Activated CD8-positive, alpha-beta memory T cell treated with anti-CD3 and anti-CD28 coated beads, Interleukin-2, amount 50 U/mL, for 1 hour (primary cell): ENCODE results near the gene GABRG3.

ENCODE experiments used
- DNase-seq: peaks from one replicate; pipeline ENCODE4 v3.0.0-alpha.2; 2020; ENCODE audit errors: extremely low read depth

GABRG3 gene

DNA sequence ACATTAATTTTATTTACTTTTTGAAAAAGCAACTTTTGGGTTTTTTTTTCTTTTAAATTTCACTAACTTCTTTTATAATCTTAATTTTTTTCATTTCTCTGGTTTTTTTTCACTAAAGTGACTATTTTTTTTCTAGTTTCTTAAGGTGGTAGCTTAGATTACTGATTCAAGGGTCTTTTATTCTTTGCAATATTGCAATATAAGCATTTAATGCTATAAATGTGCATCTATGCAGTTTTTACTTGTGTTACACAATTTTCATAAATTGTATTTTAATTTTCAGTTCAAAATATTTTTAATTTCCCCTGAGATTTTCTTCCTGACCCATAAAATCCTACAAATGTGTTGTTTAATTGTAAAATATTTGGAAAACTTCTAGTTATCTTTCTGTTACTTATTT is 535.8 kb downstream of the GABRG3 start:
- DNase-seq, result no peak

DNA sequence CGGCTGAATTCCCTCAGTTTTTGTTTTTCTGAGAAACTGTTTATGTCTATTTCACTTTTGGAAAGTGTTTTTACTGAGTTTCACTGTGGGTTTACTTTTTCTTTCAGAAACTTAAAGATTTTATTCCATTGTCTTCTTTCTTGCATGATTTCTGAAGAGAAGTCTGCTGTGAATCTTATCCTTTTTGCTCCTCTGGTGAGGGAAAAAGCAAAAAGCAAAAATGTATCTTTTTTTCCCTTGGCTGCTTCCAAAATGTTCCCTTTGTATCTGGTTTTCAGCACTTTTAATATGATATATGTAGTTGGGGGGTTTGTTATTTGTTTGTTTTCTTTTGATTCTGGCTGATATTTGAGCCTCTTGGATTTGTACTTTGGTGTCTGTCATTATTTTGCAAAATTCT is 538.0 kb downstream of the GABRG3 start:
- DNase-seq, result no peak

GRCh38 chr15:27512281-27513001 is 541.5 kb downstream of the GABRG3 start:
- DNase-seq, result no peak

GRCh38 chr15:27514526-27514925 is 543.5 kb downstream of the GABRG3 start:
- DNase-seq, result no peak

DNA sequence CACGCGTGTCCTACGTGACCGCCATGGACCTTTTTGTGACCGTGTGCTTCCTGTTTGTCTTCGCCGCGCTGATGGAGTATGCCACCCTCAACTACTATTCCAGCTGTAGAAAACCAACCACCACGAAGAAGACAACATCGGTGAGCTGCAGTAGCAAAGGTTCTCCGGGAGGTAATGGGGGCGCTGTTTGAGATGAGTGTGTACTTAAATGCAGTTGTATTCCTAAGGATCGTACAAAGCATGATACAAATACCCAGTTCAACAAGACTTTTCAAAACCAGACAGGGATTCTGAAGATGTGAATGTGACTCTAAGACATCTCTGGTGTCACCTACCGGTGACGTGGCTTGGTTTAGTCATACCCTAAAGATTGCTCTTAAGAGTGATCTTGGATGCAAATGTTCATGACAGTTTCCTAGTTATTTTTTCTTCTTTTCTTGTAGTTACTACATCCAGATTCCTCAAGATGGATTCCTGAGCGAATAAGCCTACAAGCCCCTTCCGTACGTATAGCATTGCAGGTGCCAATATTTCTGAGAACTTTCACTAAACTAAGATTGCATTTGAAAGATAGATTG is 556.6 kb downstream of the GABRG3 start:
- no peak for DNase-seq

DNA sequence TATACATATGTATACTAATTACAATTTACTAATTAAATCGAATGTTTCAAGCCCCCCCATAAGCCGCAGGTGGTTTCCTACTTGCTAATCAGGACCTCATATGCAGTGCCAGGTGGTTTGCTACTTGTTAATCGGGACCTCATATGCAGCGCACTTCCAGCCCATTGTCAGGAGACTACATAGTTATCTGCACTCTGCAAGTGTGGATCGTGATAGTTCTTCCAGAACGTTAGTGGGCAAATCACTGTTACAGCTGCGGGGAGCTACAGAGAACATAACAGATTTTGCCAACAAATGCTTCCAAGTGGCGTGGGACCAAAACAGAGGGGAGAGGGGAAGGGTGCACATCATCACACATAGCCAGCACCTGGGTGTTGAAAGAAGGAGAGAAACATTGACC is 558.4 kb downstream of the GABRG3 start:
- DNase-seq, result no peak

DNA sequence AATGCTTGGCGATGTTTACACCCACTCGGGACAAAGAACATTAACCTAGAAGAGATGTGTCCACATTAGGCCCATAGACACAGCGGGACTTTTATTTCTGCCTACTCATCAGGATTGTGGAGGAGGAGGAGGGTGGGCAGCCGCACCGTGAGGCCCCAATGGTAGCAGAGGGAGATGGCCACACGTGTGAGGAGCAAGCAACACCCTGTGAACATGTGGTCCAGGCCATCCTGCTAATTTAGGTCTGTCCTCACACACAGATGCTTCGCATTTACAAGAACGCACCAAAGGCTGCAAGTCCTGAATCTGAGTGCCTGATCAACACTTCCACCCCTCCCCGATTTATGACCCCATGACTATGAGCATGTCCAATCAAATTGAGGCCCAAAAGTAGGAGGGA is 560.0 kb downstream of the GABRG3 start:
- DNase-seq, result no peak

GRCh38 chr15:27532358-27532757 is 561.4 kb downstream of the GABRG3 start:
- DNase-seq, result no peak

DNA sequence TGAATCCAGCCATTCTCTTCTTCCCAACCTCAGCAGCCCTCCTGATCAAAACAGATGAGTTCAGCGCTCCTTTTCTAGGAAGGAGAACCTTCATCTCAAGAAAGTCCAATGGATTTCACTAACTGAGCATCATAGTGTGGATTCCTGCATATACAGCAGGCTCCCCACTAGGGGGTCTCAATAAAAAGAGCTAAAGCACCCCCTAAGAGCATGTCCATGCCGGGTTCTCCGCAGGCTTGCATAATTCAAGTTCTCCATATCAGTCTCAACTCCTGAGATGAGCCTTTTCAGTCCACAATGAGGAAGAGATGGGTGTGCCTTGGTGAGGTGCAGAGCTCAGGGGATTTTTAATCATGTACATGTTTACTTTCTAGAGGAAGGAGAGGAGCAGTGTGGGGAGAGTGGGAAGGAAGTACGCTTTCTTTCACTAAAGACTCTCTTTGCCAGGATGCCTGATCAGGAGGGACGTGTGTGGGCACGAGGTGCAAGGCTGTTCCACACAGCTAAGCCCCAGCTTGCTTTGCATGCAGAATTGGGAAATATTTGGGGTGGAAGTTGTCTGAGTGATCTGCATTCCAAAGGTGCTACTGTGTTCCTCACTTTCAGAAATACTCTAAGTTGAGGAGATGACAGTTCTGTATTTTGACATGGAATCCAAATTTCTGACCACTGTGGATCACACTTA is 564.6 kb downstream of the GABRG3 start:
- no peak for DNase-seq

DNA sequence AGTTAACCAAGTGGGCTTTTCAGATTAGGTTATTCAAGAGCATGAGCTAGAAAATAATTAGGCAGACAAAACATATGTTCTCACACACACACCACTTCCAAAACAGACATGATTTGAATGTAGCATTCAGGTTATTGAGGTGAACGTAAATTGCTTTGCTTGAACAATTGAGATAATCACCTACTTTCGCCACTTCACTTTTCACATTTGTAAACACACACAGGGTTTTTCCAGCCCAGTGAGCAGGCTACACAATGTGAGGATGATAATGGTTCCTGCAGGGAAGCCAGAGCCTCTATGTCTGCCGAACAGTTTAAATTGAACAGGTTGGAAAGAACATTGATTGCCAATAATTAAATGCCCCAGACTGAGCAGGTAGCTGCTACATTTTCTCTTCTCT is 567.3 kb downstream of the GABRG3 start:
- no peak for DNase-seq

DNA sequence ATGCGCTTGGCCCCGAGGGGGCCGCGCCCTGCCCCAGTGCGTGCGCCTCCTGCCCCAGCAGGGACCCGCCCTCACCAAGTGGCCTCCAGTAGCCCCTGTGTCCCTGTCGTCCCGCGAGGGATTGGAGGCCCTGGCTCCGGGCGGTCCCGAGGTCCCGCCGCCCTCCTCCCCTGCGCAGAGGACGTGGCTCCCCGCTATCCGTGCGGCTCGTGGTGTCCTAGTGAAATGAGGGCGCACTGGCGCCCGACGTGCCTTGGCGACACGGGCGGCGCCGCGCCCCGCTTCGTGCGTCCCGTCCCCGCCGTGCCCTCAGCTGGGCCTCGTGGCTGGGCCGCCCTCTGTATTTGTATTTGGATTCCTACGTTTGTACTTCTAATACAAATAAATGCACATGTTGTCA is 570.6 kb downstream of the GABRG3 start:
- DNase-seq, result no peak

GRCh38 chr15:27545494-27546255 is 574.7 kb downstream of the GABRG3 start:
- no peak for DNase-seq

DNA sequence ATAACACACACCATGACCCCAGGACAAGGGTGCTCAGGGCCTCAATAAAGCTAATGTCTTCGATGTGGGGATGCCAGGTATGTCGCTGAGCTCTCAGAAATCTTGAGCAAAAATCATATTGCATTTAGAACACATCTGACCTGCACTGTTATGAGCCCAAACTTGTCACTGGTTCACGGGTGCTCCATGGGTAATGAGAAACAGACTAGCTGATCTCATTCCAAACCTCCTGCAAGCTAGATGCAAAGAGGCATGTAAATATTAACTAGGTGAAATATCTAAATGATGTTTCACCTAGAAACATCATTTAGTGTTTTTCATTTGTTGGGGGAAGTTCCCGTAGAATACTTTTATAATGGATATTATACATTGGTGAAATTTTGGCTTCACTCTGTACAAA is 578.8 kb downstream of the GABRG3 start:
- DNase-seq, result no peak

DNA sequence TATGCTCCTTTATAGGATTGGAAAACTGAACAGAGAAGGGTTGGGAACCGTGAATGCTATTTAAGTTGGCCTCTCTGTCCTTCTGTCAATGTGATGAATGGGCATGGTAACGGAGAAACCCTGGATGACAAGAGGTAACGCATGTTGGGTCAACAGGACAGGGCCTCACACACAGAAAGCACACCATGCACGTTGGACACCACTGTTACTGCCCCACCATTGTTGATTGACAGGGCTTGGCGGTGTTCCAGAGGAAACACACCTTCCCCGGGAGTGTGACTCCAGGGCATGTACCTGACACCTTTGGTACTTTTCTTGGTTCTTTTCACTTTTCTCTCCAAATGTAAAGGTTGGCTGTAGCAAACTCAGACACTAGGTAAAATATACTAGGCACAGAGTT is 579.7 kb downstream of the GABRG3 start:
- no peak for DNase-seq

DNA sequence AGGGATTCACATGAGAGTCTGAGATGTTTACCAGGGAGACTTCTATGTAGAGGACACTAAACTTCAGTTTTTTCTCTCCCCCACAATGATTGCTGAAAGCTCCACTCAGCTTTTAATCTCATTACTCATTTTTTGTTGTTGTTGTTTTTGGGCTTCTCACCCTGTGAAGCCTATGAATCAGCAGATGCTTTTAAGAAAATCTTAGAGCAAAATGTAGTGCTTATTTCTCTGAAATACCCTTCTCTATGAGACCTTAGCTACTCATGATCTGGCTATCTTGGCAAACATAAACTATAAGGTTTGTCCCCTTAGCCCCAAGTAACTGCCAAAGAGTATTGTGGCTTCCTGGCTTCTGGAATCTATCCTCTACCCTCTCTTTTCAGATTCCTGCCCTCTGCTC is 590.8 kb downstream of the GABRG3 start:
- no peak for DNase-seq

DNA sequence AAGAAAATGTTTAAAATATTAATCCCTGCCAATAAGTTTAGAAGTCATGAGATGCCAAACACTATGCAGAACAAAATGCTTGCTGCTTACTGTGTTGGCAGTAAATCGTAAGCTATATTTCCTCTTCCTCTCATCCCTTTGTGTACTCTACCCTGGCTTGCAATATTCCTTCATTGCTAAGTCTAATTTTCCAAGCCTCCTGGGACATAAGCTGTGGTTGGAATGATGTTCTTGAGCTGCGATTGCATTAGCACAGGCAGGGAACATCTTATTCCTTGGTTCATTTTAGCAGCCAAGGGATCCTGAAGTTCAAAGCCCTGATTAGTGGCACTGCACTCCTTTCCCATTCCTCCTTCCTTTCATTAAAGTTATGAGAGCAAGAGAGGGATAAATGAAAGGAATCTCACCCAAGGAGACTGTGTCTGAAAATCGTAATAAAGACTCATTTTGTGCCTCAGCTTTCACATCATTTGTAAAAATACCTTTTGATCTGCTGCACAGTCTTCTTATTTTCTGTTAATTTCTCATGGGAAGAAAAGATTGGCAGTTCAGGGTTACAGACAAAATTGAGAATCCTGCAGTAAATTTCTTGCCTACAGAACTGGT is 592.9 kb downstream of the GABRG3 start:
- DNase-seq, result no peak

GRCh38 chr15:27564656-27565055 is 593.7 kb downstream of the GABRG3 start:
- no peak for DNase-seq

- DNase-seq, result no peak
Observed at GRCh38 chr15:27570746-27571145, 599.8 kb downstream of the GABRG3 start.

GRCh38 chr15:27573805-27574485 is 603.0 kb downstream of the GABRG3 start:
- DNase-seq, result no peak

DNA sequence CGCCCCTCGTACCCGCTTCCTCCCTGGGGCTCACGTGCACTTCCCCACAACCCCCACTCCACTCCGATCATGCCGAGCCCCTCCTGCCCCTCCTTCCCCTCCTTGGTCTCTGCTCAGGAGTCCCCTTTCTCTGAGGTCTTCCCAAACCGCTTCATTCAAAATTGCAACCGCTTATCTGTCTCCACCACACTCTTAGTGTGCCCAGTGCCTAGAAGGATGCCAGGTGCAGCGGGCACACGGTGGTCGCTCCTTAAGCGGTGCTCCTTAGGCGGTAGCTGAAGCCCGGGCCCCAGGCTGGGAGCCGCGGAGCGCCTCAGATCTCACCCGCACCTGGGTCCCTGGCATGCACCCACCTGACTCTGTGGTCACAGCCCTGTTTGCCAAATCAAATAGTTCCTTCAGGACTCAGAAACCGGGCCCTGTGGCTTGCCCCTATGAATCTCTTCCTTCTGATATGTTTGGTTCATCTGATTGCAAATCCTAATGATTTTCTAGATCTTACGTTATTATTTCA is 603.6 kb downstream of the GABRG3 start:
- DNase-seq, result no peak

GRCh38 chr15:27575521-27575920 is 604.5 kb downstream of the GABRG3 start:
- DNase-seq, result no peak
